IPS-20b (cell line): ENCODE data around the gene TSPYL2.
A peak's percentile ranks its signal among the peaks of the same experiment; 100 is the strongest.

Source experiments
- H3K27ac ChIP-seq: one replicate; pipeline ENCODE4 v1.5.1; 2013; ENCODE audit warnings: low read length
- H3K27me3 ChIP-seq: 2 replicates; pipeline ENCODE4 v1.6.1; 2013; ENCODE audit warnings: mild to moderate bottlenecking, low read length, inconsistent platforms; ENCODE audit not compliant: insufficient read depth
- H3K36me3 ChIP-seq: 2 replicates; pipeline ENCODE4 v1.6.1; 2013; ENCODE audit warnings: low read depth, mild to moderate bottlenecking, inconsistent platforms, low read length, moderate library complexity; ENCODE audit not compliant: insufficient read depth
- H3K4me1 ChIP-seq: 2 replicates; pipeline ENCODE4 v1.6.1; 2013; ENCODE audit warnings: mild to moderate bottlenecking, control low read depth, inconsistent platforms, low read length, moderate library complexity; ENCODE audit not compliant: insufficient read depth
- H3K4me3 ChIP-seq: 2 replicates; pipeline ENCODE4 v1.5.1; 2013; ENCODE audit warnings: mild to moderate bottlenecking, low read length, inconsistent platforms
- H3K9ac ChIP-seq: 2 replicates; pipeline ENCODE4 v1.6.1; 2013; ENCODE audit warnings: low read depth, mild to moderate bottlenecking, inconsistent platforms, low read length, moderate library complexity
- H3K9me3 ChIP-seq: 2 replicates; pipeline ENCODE4 v1.6.1; 2013; ENCODE audit warnings: mild to moderate bottlenecking, low read depth, low read length, inconsistent platforms; ENCODE audit not compliant: insufficient read depth

The TSPYL2 gene

DNA sequence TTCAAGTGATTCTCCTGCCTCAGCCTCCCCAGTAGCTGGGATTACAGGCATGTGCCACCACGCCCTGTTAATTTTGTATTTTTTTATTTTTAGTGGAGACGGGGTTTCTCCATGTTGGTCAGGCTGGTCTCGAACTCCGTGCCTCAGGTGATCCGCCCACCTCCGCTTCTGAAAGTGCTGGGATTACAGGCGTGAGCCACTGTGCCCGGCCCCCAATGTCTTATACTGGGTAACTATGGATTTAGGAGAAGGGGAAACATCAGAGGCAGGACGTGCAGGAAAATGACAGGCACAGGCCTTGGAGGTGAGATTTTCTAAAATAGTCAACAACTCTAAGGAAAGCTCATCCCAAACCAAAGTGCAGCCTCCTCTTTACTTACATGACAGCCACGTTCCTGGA is 11.1 kb upstream of the TSPYL2 start:
- H3K9me3 ChIP-seq, result no peaks in the 10 kb centered on the region
- no peaks in the 10 kb centered on the region for H3K27me3 ChIP-seq
- no peaks in the 10 kb centered on the region for H3K36me3 ChIP-seq
- no peak overlapping the region for H3K27ac ChIP-seq
- no peak overlapping the region for H3K4me3 ChIP-seq
- no peak overlapping the region for H3K9ac ChIP-seq
- H3K4me1 ChIP-seq, result 0 out of 2 replicates have a peak, but pooled peaks cover 2% of the 10 kb centered on the region

GRCh38 chrX:53071604-53072417 is 10.4 kb upstream of the TSPYL2 start:
- Histone ChIP-seq H3K4me1 (0 out of 2 replicates have a peak, but pooled peaks cover 2% of the 10 kb centered on the region), H3K9ac (peak overlapping the region; percentile 45; the same call in 1 of the 2 replicates), H3K9me3 (no peaks in the 10 kb centered on the region), H3K4me3 (peak overlapping the region; percentile 76), H3K27ac (no peak overlapping the region), H3K36me3 (no peaks in the 10 kb centered on the region), H3K27me3 (no peaks in the 10 kb centered on the region)

DNA sequence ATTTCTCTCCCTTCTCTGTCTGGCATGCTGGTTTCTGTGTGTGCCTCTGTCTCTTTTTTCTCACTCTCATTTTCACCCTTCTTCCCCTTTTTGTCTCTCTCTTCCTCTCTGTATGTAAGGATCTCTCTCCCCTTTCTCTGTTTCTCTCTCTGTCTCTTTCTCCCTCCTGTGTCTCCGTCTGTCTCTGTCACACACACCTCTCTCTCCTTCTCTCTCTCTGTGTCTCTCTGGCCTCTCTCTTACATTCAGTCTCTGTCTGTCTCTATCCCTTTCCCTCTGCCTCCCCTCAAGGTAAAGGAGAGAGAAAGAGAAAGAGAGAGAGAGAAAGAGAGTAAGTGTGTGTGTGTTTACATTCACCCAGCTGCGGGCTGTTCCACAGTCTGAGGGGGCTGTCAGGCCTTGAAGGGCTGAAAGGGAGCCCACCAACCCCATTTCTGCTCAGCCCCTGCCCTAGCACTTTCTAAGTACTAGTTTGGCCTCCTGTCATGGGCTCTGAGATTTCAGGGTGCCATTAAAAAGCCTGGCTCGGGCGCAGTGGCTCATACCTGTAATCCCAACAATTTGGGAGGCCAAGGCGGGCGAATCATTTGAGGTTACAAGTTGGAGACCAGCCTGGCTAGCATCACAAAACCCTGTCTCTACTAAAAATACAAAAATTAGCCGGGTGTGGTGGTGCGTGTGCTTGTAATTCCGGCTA is 9.6 kb upstream of the TSPYL2 start:
- Histone ChIP-seq H3K36me3 (no peaks in the 10 kb centered on the region), H3K9me3 (no peaks in the 10 kb centered on the region), H3K27ac (no peak overlapping the region), H3K27me3 (no peaks in the 10 kb centered on the region), H3K9ac (no peak overlapping the region), H3K4me1 (0 out of 2 replicates have a peak, but pooled peaks cover 2% of the 10 kb centered on the region), H3K4me3 (peak overlapping the region; percentile 76; the same call in 1 of the 2 replicates)

- Histone ChIP-seq H3K4me3 (no peak overlapping the region), H3K9me3 (no peaks in the 10 kb centered on the region), H3K27me3 (no peaks in the 10 kb centered on the region), H3K36me3 (no peaks in the 10 kb centered on the region), H3K4me1 (0 out of 2 replicates have a peak, but pooled peaks cover 2% of the 10 kb centered on the region), H3K27ac (no peak overlapping the region), H3K9ac (no peak overlapping the region)
Observed at GRCh38 chrX:53073115-53073586, 9.0 kb upstream of the TSPYL2 start.

DNA sequence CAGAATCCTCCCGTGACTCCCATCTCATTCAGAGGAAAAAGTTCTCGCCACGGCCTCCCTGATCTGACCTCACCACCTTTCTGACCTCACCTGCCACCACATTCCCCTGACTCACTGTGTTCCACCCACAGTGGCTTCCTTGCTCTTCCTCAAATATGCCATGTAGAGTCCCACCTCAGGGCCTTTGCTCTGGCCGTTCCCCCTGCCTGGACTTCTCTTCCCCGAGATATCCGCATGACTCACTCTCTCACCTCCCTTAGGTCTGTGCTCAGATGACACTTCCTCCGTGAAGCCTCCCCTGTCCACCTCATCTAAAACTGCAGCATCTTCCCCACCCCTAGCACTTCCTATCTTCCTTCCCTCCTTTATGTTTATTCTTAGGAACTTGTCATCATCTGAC is 7.2 kb upstream of the TSPYL2 start:
- Histone ChIP-seq H3K36me3 (no peaks in the 10 kb centered on the region), H3K9ac (no peak overlapping the region), H3K9me3 (no peaks in the 10 kb centered on the region), H3K4me3 (no peak overlapping the region), H3K27ac (no peak overlapping the region), H3K27me3 (no peaks in the 10 kb centered on the region; the same call in 1 of the 2 replicates), H3K4me1 (0 out of 2 replicates have a peak, but pooled peaks cover 2% of the 10 kb centered on the region)

GRCh38 chrX:53076671-53077070 is 5.5 kb upstream of the TSPYL2 start:
- Histone ChIP-seq H3K27ac (no peak overlapping the region), H3K27me3 (no peaks in the 10 kb centered on the region; the same call in 1 of the 2 replicates), H3K4me1 (0 out of 2 replicates have a peak, but pooled peaks cover 2% of the 10 kb centered on the region), H3K4me3 (no peak overlapping the region), H3K36me3 (no peaks in the 10 kb centered on the region), H3K9ac (no peak overlapping the region), H3K9me3 (no peaks in the 10 kb centered on the region)

GRCh38 chrX:53077207-53078197 is 4.7 kb upstream of the TSPYL2 start:
- Histone ChIP-seq H3K4me1 (no peaks in the 10 kb centered on the region), H3K9ac (no peak overlapping the region), H3K36me3 (no peaks in the 10 kb centered on the region), H3K4me3 (no peak overlapping the region), H3K9me3 (no peaks in the 10 kb centered on the region), H3K27me3 (no peaks in the 10 kb centered on the region; the same call in 1 of the 2 replicates), H3K27ac (no peak overlapping the region)

GRCh38 chrX:53078943-53079342 is 3.2 kb upstream of the TSPYL2 start:
- peaks cover 2% of the 10 kb centered on the region; the same call in 1 of the 2 replicates for H3K4me1 ChIP-seq
- no peak overlapping the region for H3K27ac ChIP-seq
- no peaks in the 10 kb centered on the region; the same call in 1 of the 2 replicates for H3K27me3 ChIP-seq
- H3K9me3 ChIP-seq, result no peaks in the 10 kb centered on the region
- H3K4me3 ChIP-seq, result no peak overlapping the region
- H3K9ac ChIP-seq, result no peak overlapping the region
- no peaks in the 10 kb centered on the region for H3K36me3 ChIP-seq

GRCh38 chrX:53080628-53081580 is 1.3 kb upstream of the TSPYL2 start:
- Histone ChIP-seq H3K36me3 (peaks cover 17% of the 10 kb centered on the region; the same call in 1 of the 2 replicates), H3K27ac (no peak overlapping the region), H3K27me3 (no peaks in the 10 kb centered on the region; the same call in 1 of the 2 replicates), H3K9me3 (no peaks in the 10 kb centered on the region), H3K4me1 (peaks cover 2% of the 10 kb centered on the region; the same call in 1 of the 2 replicates), H3K9ac (peak overlapping the region; percentile 53; the same call in 1 of the 2 replicates), H3K4me3 (peak overlapping the region; percentile 61; the same call in 1 of the 2 replicates)
